COLO829 (cell line): Measurements from ENCODE around the gene INO80B.
"Not testable (repeated sequence)": the region's sequence is repeated elsewhere in the genome, so short reads cannot be mapped to it uniquely, and the experiment has no call there.

Experiments
- DNase-seq: peaks from one replicate; pipeline ENCODE4 v3.0.0; 2012; ENCODE audit warnings: low spot score

INO80B gene

DNA sequence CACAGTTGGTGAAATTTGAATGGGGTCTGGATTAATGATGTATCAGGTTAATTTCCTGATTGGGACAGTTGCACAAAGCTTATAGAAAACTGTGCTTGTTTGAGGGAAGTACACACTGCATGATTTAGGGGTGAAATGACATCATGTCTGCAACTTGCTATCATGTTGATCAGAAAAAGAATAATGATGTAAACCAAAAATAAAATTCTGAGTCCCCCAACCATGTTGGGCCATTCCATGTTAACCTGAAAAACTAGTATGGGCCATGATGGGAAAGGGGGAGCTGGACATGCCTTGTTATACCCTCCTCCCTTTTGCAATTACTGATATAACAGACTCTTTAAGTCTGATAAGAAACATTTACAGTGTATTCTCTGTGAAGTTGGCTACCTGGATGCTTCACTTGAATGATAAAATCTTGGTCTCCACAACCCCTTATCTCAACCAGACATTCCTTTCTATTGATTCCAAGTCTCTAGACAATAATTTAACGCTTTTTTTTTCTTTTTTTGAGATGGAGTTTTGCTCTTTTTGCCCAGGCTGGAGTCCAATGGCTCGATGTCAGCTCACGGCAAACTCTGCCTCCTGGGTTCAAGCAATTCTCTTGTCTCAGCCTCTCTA, 4.2 kb upstream of the INO80B start:
- DNase-seq: no peak

DNA sequence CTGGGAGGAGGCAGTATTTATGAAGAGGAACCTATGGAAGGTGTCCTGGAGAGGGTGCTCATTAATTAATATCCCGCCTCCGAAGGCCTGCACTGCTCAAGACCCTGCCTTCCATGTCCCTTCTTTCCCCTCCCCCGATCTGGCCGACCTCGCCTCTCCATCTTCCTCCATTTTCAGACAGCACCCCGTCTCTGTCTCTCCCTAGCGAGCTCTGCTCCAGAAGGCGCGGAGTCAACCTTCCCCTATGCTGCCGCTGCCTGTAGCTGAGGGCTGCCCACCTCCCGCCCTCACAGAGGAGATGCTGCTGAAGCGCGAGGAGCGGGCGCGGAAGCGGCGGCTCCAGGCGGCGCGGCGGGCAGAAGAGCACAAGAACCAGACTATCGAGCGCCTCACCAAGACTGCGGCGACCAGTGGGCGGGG, 2.3 kb downstream of the INO80B start:
- DNase-seq: no peak

DNA sequence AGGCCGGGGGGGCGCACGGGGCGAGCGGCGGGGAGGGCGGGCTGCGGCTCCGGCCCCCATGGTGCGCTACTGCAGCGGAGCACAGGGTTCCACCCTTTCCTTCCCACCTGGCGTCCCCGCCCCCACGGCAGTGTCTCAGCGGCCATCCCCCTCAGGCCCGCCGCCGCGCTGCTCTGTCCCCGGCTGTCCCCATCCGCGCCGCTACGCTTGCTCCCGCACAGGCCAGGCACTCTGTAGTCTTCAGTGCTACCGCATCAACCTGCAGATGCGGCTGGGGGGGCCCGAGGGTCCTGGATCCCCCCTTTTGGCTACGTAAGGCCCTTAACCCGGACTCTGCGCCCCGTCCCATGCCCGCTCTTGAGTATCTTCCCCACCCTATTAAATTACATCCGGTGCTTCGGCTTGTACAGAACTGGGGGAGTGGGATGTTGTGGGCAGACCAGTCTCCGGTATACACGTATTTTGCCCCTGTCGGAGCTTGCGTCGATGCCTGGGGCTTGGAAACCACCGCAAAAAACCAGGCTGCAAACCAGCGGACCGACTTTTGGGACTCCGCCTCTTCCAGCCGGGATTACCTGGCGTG, 2.8 kb downstream of the INO80B start:
- no peak for DNase-seq

DNA sequence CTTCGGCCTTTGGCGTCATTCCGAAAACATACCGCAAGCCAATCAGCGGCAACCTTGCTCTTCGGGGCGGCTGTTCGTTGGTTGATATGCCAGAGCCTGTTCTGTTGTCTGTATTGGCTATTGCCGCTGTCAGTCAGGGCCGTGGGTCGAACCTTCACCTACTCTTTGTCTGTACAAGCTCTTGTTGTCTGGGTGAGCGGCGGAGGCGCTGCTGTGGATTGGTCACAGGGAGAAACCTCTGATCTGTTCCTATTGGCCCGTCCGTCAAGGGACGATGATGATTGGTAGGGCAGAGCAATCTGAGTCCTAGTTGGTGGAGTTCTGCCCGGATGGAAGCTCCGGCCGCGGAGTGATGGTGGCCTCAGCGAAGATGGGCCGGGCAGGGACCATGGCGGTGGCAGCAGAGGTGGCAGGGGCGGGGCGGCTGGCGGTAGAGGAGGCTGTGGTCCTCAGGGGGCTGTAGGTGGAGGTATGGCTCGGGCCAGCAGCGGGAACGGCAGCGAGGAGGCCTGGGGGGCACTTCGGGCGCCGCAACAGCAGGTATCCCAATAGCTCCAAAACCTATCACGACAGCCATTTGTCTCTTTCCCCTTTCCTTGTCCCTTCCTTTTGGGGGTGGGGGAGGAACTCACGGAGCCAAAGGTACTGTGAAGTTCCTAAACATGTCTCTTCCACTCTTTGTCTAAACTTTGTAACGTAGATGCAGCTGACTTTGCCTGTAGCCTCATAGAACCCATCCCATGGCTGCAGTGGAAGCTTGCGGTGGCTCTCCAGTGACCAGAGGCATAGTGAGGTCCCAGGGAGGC, 3.4 kb downstream of the INO80B start, which contains the start of gene WBP1:
Gene WBP1 (plus strand): TSS at position 307 of the 806 bp plus-strand sequence. CDS start 165 bp downstream, at position 472.
- DNase-seq: peak; percentile 95

DNA sequence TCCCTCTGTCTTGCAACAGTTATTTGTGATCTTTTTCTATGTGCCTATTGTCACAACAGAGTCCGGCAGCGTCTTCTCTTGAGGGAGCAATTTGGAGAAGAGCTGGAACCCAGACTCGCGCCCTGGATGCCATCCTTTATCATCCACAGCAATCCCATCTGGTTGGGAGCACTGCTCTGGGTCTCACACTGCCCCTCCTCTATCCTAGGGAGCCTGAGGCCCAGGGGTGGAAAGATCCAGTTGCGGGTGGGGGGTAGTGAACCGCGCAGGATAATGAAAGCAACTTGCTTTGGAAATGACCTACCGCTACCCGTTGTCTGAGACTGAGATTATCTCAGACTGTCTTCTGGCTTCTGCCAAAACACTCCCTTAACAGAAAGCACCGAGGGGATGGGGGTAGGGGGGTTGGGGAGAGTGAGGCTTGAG, 4.1 kb downstream of the INO80B start:
- DNase-seq: no peak

DNA sequence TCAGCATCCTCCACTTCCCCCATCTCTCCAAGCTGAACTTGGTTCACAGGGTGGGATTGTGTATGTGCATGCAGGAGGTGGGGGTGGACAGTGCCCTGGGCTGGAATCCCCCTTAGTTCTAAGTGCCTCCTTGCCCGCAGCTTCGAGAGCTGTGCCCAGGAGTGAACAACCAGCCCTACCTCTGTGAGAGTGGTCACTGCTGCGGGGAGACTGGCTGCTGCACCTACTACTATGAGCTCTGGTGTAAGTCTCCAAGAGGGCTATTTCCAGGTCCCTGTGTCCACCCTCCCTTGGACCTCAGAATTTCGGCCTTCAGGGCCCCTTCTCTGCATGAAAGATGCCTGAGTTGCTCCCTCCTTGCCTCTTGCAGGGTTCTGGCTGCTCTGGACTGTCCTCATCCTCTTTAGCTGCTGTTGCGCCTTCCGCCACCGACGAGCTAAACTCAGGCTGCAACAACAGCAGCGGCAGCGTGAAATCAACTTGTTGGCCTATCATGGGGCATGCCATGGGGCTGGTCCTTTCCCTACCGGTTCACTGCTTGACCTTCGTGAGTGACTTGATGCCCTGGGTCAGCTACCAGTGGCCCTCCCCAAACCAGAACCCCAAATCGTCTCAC, 4.7 kb downstream of the INO80B start:
- not testable (repeated sequence) for DNase-seq

DNA sequence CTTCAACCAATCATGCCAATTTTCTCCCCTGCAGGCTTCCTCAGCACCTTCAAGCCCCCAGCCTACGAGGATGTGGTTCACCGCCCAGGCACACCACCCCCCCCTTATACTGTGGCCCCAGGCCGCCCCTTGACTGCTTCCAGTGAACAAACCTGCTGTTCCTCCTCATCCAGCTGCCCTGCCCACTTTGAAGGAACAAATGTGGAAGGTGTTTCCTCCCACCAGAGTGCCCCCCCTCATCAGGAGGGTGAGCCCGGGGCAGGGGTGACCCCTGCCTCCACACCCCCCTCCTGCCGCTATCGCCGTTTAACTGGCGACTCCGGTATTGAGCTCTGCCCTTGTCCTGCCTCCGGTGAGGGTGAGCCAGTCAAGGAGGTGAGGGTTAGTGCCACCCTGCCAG, 5.3 kb downstream of the INO80B start:
- DNase-seq: not testable (repeated sequence)

DNA sequence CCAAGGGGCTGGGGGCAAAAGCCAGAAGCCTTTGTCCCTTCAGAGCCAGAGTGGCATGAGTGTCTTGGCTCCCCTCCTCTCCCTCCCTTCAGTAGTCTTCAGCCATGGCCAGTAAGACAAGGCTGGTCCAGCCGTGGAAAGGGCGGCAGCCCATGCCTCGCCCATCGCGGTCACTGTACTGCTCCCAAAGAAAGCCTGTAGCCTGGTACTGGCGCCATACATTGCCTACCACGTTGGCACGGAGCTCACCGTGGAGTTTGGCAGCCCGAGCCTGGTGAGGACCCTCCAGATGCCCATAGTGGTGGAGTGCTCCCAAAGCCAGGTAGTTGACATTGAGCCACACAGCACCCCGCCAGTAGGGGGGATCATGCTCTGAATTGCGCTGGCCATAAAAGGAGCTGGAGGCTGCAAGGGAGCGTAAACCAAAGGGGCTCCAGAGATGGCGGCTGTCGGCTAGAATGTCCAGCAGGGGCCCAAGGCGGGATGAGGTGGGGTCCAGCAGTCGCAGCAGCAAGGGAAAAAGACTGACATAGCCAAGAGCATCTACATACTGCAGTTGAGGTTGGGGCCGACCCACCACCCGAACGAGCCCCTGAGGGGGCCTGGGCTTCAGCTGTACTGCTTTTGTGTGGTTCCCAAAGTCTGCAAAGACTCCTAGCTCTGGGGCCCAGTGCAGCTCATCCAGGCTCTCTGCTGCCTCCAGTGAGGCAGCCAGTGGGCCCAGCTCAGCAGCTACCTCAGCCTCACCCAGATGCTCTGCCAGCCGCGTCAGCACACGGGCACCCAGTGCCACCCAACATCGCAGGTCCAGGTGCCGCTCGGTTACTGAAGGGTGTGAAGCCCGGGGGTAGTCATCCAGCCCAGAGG, 6.5 kb downstream of the INO80B start:
- DNase-seq: no peak

DNA sequence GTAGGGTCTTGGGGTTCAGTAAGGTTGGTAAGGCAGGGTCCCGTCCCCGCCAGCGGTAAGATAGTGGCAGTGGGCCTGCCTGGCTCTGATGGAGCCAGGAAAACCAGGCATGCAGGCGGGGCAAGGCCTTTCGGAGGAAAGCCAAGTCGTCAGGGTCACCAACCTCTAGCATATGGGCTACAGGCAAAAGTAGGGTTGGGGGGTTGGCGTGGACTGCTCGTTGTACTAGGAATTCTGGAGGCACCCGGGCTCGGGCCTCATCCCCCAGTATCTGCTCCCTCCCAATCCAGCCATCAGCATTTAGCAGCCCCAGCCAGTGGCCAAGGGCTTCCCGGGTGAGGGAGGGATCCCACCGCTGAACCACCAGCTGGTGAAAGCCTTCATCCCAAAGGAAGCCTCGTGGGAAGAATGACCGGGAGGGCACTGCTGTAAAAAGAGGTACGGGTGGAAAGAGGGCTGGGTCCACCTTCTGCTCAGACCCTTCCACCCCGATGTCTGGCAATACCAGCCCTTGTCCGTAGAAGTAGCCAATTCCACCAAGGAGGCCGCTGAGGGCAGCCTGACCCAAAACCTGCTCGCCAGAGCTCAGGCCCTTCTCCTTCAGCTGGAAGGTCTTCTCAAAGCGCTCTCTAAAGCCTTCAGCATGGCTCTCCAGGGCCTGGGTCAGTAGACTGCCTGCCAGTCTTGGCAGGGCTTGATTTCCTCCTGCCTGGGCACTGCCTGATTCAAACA, 7.3 kb downstream of the INO80B start:
- no peak for DNase-seq

DNA sequence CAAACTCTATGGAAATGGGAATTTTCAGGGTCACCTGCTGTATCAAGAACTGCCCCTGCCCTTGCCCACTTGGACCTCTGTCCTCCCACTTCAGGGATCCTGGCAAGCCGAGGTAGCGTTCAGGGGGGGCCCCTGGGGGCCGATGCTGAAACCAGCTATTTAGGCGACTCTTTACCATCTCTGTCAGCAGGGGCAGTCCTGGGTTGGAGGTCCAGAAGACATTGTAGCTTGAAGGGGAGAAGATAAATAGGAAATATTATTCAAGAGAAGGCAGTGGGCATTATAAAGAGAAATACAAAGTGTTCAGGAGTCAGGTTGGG, 7.9 kb downstream of the INO80B start:
- no peak for DNase-seq

DNA sequence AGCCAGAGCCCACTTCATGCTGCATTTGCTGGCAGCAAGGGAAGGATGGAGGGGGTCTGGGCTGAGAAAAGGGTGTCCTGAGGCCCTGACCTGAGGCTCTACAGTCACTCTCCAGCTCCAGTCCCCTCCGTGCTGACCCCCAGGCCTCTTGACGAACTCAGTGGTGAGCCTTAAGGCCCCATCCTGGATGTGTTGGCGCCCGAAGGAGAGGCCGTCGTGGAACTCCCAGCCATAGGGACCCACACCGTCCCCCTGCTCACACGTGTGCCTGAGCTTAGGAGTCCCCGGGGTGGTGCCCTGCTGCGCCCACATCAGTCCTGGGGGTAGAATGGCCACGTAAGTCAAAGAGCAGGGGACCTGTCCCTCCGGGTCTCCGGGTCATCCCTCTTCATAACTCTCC, 9.5 kb downstream of the INO80B start:
- DNase-seq: no peak

DNA sequence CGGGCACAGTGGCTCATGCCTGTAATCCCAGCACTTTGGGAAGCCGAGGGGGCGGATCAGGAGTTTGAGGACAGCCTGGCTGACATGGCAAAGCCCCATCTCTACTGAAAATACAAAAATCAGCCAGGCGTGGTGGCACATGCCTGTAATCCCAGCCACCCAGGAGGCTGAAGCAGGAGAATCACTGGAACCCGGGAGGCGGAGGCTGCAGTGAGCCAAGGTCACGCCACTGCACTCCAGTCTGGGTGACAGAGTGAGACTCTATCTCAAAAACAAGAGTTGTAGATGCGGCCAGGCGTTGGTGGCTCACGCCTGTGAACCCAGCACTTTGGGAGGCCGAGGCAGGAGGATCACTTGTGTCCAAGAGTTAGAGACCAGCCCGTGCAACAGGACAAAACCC, 15.9 kb downstream of the INO80B start:
- not testable (repeated sequence) for DNase-seq

DNA sequence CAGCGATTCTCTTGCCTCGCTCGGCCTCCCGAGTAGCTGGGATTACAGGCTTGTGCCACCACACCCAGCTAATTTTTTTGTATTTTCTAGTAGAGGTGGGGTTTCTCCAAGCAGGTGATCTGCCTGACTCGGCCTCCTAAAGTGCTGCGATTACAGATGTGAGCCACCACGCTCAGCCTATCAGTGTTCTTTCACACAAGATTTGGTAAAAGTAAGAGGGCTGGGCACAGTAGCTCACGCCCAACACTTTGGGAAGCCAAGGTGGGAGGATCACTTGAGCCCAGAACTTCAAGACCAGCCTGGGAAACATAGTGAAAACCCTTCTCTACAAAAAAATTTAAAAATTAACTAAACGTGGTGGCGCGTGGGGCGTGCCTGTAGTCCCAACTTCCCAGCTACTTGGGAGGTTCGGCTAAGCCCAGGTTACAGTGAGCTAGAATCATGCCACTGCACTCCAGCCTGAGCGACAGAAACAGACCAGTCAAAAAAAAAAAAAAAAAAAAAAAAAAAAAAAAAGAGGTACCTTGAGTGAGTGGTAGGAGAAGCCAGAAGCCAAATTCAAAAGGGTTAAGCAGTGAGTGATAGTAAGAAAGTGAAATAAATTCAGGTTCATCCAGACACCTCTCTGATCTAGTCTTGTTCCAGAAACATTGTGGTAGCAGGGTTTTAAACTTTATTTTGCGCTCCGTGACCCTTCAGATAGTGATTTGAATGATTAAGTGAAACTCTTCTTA, 16.6 kb downstream of the INO80B start:
- DNase-seq: no peak

DNA sequence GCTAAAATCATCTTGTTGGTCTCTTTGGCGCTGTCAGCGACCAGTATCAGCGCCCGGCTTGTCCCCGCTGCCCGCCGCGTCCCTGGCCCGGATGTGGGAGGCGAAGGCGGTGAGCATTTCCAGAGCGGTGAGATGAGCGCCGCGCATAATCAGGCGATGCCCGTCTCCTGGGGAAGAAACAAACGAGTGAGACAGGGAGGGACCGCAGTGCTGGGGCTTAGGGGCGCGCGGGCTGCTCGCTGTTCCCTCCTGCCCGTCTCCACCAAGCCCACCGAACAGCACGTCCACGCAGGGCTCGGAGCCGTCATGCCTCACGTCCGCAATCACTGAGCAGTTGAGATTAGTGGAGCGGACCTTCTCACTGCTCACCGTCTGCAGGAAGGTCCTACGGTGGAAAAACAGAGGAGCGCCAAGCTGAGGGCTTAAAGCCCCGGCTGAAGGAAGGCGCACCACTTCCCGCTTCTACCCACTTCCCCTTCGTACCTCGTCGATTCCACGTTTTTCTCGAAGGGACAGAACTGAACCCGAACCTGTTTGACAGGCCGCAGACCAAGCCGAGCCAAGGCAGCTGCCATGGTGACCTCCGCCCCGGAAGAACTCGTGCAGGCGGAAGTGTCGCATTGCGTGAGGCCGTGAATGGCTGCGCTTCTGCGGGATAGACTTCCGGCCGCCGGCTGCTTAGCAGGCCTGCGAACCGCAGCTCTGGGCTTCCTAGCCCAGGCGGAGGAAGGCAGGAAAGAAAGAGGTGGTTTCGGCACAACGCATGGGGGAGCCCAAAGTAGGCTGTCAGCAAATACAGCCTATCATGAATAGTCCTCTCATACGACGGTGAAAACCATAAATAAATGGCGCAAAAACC, 17.4 kb downstream of the INO80B start, which contains the start of gene MRPL53:
Gene MRPL53 (minus strand): TSS at position 595 of the 859 bp plus-strand sequence. CDS start 20 bp downstream, at position 575.
- peak; percentile 47 for DNase-seq

DNA sequence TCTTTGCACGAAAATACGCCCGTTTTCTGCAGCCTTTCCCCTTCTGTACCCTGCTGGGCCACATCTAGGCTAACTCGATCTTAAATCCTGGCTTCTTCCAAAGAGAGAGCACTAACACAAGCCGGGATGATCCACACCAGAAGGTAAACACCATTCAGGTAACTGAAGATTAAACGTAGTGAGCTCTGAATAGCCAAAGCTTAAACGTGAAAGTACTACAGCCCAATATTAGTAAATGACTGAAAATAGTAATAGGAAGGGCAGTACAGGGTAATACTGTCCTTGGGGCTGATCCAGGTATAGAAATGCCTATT, 18.0 kb downstream of the INO80B start:
- DNase-seq: no peak

DNA sequence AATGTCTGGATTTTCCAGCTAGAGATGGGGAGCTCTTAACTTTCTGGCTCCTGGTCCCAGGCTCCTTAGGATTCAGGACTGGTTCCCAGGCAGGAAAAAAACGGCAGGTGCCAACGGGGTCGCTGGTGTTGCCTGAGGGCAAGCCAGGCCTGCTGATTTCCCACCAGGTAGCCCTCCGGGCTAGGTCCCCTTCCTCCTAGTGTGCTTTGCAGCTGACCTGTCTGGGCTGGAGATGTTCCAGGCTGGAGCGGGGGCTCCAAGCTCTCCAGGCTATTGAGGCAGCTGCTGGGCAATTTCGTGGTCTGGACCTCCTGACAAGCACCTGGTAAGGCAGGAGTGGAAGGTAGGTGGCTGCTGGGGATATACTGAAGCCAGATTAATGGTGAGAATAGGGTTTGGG, 19.6 kb downstream of the INO80B start:
- no peak for DNase-seq

DNA sequence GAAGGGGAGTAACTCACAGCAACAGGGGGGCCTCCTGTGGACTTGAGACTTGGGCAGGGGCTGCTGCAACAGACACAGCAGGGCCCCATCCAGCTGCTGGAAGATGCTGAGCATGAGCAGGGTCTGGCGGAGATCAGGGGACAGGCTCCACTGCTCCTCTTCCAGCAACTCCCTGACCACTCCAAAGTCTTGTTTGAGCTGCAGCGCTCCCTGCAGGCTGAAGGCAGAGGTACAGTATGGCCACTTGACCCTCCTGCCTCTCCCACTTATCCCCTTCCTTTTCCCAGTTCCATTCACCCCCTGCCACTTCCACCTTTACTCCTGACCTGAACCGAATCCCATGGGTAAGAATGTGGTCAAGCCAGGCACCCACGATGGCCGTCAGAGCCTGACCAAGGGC, 20.0 kb downstream of the INO80B start:
- no peak for DNase-seq

DNA sequence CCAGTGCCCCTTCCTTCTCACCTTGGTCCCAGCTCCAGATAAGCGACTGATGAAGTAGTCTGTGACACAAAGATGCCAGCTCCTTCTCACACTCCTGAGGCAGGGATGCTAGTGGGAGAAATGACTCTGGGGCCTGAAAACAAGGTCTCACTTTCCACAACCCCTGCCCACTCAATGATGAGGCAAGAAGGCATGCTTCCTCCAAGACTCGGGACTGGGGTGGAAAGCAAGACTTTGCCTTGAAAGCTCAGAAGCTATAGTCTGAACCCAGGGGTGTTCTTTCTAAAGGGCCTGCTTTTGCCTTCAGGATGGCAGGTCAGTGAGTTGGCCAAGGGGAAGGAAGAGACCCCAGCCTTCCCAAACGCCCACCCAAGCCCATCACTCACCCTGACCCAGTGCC, 26.5 kb downstream of the INO80B start:
- DNase-seq: no peak

DNA sequence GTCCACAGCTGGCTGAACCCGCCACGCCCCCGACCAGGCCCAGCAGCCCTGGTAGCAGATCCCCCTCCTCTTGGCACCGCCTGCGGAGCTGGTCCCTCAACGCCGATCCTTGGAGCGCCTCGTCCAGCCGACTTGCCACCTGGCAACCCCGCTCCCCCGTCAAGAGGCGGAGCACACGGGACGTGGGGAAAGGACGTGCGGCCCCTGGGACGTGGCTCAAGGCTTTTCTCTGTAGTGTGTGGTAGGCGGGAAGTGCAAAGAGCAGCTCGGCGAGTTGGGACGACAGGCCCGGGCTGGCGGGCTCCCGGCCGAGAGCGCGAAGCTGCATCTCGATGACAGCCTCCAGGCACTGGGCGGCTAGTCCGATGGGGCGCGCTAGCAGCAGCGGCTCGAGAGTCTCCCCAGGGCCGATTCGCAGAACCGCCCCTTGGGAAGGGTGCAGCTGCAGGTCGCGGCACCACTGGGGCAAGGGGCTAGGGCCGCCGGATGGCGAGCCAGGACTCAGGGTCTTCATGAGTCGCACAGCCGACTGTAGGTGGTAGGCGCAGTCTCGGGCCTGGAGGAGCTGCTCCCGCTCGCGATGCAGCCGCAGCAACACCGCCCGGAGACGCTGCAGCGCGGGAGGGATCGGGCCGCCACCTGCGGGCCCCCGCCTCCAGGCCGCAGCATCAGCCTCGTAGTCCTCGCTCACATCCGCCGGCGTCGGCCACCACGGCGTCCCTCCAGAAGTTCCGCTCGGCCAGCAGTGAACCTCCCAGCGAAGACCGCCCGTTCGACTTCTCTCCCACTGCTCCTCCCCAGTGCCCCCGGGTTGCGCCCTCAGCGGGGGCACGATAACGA, 27.3 kb downstream of the INO80B start:
- no peak for DNase-seq
